Measurements from ENCODE around the gene MRPL12.

Gene MRPL12

DNA sequence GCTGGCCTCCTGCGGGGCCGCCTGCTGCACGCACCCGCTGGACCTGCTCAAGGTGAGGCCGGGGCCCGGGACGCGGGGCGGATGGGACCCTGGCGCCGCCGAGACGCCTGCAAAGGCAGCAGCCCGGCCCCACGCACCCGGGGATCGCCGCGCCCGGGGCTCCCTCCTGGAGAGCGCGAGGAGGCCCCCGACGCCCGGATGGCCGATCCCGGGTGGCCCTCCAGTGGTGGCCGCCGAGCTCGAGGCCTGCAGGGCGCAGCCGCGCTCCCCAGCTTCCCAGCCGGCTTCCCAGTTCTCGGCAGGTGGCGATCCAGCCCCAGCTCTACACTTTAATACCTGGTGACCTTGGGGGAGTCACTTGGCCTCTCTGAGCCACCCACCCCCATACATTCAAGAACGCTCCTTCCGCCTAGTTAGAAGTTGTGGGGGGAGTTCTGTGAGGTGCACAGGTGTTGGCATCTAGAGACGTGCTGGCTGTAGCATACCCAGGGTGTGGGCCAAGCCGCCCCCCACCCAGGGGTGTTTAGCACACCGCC, 9.4 kb downstream of the MRPL12 start:
- Histone ChIP-seq H3K9ac (peak overlapping the region; percentile 74 to 89 (median 84)), H3K27me3 (no peaks in the 10 kb centered on the region), H3K36me3 (peaks cover 9 to 39% (median 22%) of the 10 kb centered on the region in 11 experiments), H3K4me3 (peak overlapping the region; percentile 71 to 96 (median 86)), H3K4me1 (peaks cover 38 to 72% (median 60%) of the 10 kb centered on the region in 10 experiments), H4K20me1 (peaks cover 0 to 68% (median 39%) of the 10 kb centered on the region in 11 experiments; a peak in 18 of 22 replicates), H3K4me2 (peak overlapping the region; percentile 84 to 100 (median 99)), H3K27ac (peak overlapping the region; percentile 3 to 82 (median 73); a peak in 21 of 22 replicates), H3K9me3 (replicated peaks in 1 of 11) (no peaks in the 10 kb centered on the region)
- TF ChIP-seq Cebpa-rat (IDR thresholded peaks at IDR 0.05) = no peak

DNA sequence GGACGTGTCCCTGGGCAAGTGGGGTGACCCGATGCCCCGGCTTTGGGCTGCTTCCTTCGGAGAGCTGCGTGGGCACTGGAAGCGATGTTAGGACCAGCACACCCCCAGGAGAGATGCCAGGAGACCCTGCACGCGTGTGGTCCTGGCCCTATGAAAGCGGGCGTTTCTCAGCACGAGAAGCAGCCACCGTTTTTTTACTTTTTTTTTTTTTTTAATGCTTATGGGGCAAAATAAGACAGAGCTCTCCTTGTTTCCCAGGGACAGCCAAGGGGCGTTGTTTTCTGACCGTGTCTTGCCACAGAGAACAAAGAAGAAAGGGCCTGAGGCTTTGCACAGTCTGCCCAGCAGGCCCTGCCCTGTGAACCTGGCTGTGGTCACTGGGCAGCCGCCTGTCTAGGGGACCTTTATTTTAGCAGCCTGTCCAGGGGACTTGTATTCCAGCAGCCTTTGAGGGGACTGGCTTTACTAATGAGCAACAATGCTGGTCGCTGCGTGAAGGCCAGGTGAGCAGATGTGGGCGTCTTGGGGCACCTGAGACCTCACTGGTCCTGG, 9.9 kb downstream of the MRPL12 start:
- peaks cover 38 to 72% (median 60%) of the 10 kb centered on the region in 10 experiments for H3K4me1 ChIP-seq
- H3K27me3 ChIP-seq = no peaks in the 10 kb centered on the region
- peak overlapping the region; percentile 84 to 100 (median 99) for H3K4me2 ChIP-seq
- no peak for TF ChIP-seq Cebpa-rat (IDR thresholded peaks at IDR 0.05)
- peaks cover 5 to 39% (median 22%) of the 10 kb centered on the region in 11 experiments; a peak in 21 of 22 replicates for H3K36me3 ChIP-seq
- H3K27ac ChIP-seq = peak overlapping the region in 8 of 11 experiments; percentile 67 to 82 (median 75); a peak in 14 of 22 replicates
- H3K4me3 ChIP-seq = peak overlapping the region; percentile 71 to 96 (median 86)
- peak overlapping the region; percentile 74 to 89 (median 84) for H3K9ac ChIP-seq
- H3K9me3 ChIP-seq (replicated peaks in 1 of 11) = no peaks in the 10 kb centered on the region
- H4K20me1 ChIP-seq = peaks cover 0 to 67% (median 34%) of the 10 kb centered on the region in 11 experiments; a peak in 18 of 22 replicates

DNA sequence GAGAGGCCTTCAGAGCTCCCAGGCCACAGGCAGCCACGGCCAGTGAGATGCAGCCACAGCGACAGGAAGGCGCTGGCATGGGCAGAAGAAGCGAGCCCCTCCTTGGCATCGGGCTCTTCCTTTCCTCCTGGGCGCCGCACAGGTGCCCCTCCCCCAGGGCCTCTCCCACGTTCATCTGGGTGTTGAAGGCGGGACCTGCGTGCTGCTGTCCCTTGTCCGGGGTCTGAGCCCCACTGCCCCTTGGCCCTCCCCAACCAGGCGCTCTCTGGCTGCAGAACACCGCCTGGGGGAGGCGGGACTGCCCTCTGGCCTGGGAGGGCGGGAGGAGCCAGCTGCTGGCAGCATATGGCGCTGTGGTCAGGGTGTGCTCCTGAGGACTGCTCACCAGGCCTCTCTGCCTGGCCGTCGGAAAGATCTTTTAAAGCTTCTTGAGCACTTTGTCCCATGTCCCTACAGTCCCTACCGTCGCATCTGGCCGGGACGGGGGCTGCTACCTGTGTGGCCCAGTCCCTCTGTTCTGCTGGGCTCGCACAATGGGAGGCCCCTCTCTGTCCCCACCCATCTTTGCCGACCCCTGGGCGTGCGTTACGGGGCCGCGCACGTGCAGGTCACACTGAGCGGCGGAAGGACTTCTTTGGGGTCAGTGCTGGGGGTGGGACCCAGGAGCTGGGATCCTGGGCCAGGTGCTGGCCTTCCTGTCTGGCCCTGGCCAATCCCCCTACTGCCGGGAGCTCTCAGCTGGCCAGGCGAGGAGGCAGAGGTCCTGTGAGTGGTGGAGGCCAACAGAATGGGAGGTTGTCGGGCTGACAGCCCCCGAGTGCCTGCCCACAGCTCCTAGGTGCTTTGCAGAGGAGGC, 10.6 kb downstream of the MRPL12 start:
- H3K9me3 ChIP-seq (replicated peaks in 1 of 11) = no peaks in the 10 kb centered on the region
- H3K36me3 ChIP-seq = peaks cover 0 to 37% (median 19%) of the 10 kb centered on the region in 11 experiments; a peak in 15 of 22 replicates
- peak overlapping the region; percentile 74 to 89 (median 84); a peak in 19 of 22 replicates for H3K9ac ChIP-seq
- peak overlapping the region in 2 of 11 experiments; percentile 73 to 78; a peak in 1 of 22 replicates for H3K27ac ChIP-seq
- H4K20me1 ChIP-seq = peaks cover 0 to 60% (median 27%) of the 10 kb centered on the region in 11 experiments; a peak in 16 of 22 replicates
- peaks cover 38 to 68% (median 57%) of the 10 kb centered on the region in 10 experiments for H3K4me1 ChIP-seq
- no peak for TF ChIP-seq Cebpa-rat (IDR thresholded peaks at IDR 0.05)
- no peaks in the 10 kb centered on the region for H3K27me3 ChIP-seq
- H3K4me3 ChIP-seq = peak overlapping the region in 8 of 10 experiments; percentile 75 to 96 (median 87); a peak in 13 of 20 replicates
- H3K4me2 ChIP-seq = peak overlapping the region; percentile 84 to 100 (median 99)

DNA sequence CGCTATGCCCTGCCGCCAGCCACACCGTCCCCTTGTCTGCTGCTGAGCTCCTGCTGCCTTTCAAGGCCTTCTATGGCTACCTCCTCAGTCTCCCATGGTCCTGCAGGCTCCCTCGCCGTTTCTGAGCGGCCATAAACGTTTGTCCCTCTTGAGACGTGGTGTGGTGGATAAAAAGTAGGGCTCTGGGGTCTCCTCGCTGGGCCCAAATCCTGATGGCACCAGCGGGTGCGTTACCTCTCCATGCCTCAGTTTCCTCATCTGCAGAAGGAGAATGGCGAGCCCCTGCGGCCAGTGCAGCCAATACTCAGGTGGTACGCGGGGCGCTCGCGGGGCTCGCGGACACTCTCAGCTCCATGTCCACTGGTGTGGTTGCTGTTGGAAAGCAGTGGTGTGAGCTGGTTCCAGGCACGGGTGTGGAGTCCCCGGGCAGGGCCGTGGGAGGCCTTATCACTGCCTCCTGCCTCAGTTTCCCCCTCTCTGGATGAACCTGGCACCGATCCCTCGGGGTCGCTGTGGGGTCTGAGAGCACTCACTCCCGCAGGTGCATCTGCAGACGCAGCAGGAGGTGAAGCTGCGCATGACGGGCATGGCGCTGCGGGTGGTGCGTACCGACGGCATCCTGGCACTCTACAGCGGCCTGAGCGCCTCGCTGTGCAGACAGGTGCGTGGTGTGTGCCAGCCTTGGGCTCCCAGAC, 11.4 kb downstream of the MRPL12 start:
- Histone ChIP-seq H3K27me3 (no peaks in the 10 kb centered on the region), H3K36me3 (peaks cover 0 to 38% (median 20%) of the 10 kb centered on the region in 11 experiments; a peak in 14 of 22 replicates), H3K9ac (peak overlapping the region in 5 of 11 experiments; percentile 13 to 88 (median 83); a peak in 5 of 22 replicates), H3K9me3 (replicated peaks in 1 of 11) (no peaks in the 10 kb centered on the region), H3K4me3 (no peak overlapping the region), H3K27ac (peak overlapping the region in 1 of 11 experiments; percentile 78; a peak in 1 of 22 replicates), H3K4me1 (peaks cover 36 to 65% (median 55%) of the 10 kb centered on the region in 10 experiments), H4K20me1 (peaks cover 0 to 55% (median 23%) of the 10 kb centered on the region in 11 experiments; a peak in 13 of 22 replicates), H3K4me2 (peak overlapping the region in 8 of 11 experiments; percentile 98 to 100 (median 99); a peak in 12 of 22 replicates)
- TF ChIP-seq Cebpa-rat (IDR thresholded peaks at IDR 0.05) = no peak

DNA sequence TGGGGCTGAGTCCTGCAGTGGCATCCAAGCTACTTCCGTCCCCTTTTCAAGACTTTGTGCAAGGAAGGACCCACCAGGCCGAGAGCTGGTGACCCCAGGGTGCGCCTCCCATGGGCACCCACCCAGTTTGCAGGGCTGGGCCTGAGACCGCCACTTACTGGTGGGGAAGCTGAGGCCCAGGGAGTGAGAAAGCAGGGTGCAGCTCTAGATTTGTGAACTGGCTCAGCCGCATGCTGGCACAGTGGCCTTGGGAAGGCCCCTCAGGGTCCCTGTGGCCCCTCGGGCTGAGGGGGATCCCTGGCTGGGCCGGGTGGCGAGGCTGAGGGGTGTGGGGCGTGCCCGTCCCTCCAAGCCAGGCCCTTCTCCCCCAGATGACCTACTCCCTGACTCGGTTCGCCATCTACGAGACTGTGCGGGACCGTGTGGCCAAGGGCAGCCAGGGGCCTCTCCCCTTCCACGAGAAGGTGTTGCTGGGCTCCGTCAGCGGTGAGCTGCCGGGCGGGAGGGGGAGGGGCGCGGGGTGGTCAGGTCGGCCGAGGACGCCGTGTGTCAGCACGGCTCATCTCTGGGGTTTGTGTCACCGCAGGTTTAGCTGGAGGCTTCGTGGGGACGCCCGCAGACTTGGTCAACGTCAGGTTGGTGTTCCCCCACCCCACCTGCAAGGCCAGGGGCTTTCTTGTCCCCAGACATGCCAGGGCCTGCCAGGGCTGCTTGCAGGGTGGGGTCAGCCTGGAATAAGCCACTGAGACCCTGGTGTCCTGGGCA, 12.1 kb downstream of the MRPL12 start:
- Histone ChIP-seq H3K4me1 (peaks cover 33 to 65% (median 55%) of the 10 kb centered on the region in 10 experiments), H3K4me3 (no peak overlapping the region), H3K27me3 (no peaks in the 10 kb centered on the region), H4K20me1 (peaks cover 0 to 55% (median 21%) of the 10 kb centered on the region in 11 experiments; a peak in 13 of 22 replicates), H3K9ac (no peak overlapping the region; a peak in 1 of 22 replicates), H3K4me2 (0 out of 22 replicates have a peak overlapping the region, but pooled peaks of 1 of the 11 experiments have one; percentile 99), H3K36me3 (peaks cover 0 to 45% (median 23%) of the 10 kb centered on the region in 11 experiments; a peak in 14 of 22 replicates), H3K9me3 (replicated peaks in 1 of 11) (no peaks in the 10 kb centered on the region), H3K27ac (no peak overlapping the region)
- no peak for TF ChIP-seq Cebpa-rat (IDR thresholded peaks at IDR 0.05)

DNA sequence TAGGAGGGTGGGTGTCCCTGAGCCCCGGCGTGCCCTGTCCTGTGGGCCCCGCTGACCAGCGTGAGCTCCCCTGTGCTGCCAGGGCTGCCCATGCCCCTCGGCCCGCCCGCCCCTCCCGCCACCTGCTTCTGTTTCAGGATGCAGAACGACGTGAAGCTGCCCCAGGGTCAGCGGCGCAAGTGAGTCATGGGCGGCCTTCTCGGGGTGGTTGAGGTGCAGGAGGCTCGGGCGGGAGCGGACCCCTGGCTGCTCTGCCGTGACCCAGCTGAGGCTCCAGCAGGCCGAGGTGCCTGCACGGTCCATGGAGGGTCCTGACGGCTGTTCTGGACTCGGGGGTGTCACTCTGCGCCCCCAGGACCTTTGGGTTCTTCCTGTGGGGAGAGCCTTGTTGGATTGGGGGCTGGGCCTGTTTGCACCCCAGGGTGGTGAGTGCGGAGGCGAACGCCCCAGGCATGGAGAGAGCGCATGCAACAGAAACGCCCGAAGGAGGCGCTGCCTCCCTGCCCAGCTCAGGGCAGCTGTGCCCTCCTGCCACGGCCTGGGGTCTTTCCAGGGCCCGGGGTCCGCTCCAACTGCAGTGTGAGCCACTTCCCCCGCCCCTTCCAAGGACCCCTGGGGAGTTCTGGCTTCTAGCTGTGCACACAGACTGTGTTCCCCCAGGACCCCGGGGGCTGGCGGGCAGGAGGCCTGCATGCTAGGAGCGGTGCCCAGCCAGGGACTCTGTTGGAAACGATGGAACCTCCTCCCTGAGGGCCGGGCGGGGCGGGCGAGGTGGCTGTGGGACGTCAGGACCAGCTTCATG, 12.9 kb downstream of the MRPL12 start:
- Histone ChIP-seq H3K27ac (no peak overlapping the region), H3K4me2 (peak overlapping the region in 6 of 11 experiments; percentile 20 to 46 (median 41); a peak in 8 of 22 replicates), H3K4me1 (peaks cover 33 to 65% (median 55%) of the 10 kb centered on the region in 10 experiments), H4K20me1 (peaks cover 0 to 62% (median 20%) of the 10 kb centered on the region in 11 experiments; a peak in 13 of 22 replicates), H3K9ac (peak overlapping the region in 3 of 11 experiments; percentile 19 to 38 (median 24); a peak in 3 of 22 replicates), H3K9me3 (replicated peaks in 1 of 11) (no peaks in the 10 kb centered on the region), H3K36me3 (peaks cover 0 to 45% (median 23%) of the 10 kb centered on the region in 11 experiments; a peak in 14 of 22 replicates), H3K4me3 (no peak overlapping the region), H3K27me3 (no peaks in the 10 kb centered on the region)
- TF ChIP-seq Cebpa-rat (IDR thresholded peaks at IDR 0.05) = no peak

DNA sequence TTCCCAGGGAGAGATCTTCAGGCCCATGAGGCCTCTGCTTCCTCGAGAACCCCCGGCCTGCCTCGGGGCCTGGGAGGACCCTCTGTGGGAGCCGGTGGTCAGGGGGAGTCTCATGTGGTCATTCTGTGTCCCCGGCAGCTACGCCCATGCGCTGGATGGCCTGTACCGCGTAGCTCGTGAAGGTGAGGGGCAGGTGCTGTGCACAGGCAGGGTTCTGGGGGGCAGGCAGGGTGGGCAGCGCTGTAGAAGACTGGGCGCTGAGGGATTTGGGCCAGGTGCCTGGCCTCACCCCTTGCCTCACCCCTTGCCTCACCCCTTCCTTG, 13.5 kb downstream of the MRPL12 start:
- peaks cover 34 to 65% (median 55%) of the 10 kb centered on the region in 10 experiments for H3K4me1 ChIP-seq
- peaks cover 0 to 64% (median 20%) of the 10 kb centered on the region in 11 experiments; a peak in 13 of 22 replicates for H4K20me1 ChIP-seq
- no peak overlapping the region for H3K4me3 ChIP-seq
- no peaks in the 10 kb centered on the region for H3K9me3 ChIP-seq (replicated peaks in 1 of 11)
- H3K27me3 ChIP-seq = no peaks in the 10 kb centered on the region
- no peak overlapping the region for H3K27ac ChIP-seq
- peaks cover 0 to 45% (median 23%) of the 10 kb centered on the region in 11 experiments; a peak in 14 of 22 replicates for H3K36me3 ChIP-seq
- H3K9ac ChIP-seq = peak overlapping the region in 3 of 11 experiments; percentile 19 to 38 (median 24); a peak in 2 of 22 replicates
- peak overlapping the region in 2 of 11 experiments; percentile 44 to 46; a peak in 4 of 22 replicates for H3K4me2 ChIP-seq
- TF ChIP-seq Cebpa-rat (IDR thresholded peaks at IDR 0.05) = no peak

Data from BLaER1 treated with 17β-estradiol and CSF1 and Interleukin-3, amounts not matched to agents 10 nM and 100 nM (cell line).